ENCODE results near the gene KCTD16.
A peak's percentile ranks its signal among the peaks of the same experiment; 100 is the strongest.

KCTD16 gene

GRCh38 chr5:144135113-144135762 is 35.4 kb upstream of the KCTD16 start:
- no peak overlapping the region for H2BK5ac ChIP-seq (ENCODE audit: low read length)
- no peak overlapping the region for H3K4ac ChIP-seq (ENCODE audit: low read depth, low read length)
- H3K4me1 ChIP-seq (ENCODE audit: control insufficient read depth, low read depth, low read length), result no peaks in the 10 kb centered on the region
- no peak overlapping the region for H3K18ac ChIP-seq (ENCODE audit: low read length)
- no peak overlapping the region for H3K9ac ChIP-seq (ENCODE audit: low read length)
- no peaks in the 10 kb centered on the region for H3K79me2 ChIP-seq (ENCODE audit: control insufficient read depth, insufficient read depth, low read length)
- no peaks in the 10 kb centered on the region for H3K36me3 ChIP-seq (ENCODE audit: control insufficient read depth, insufficient read depth, low read length)
- no peak overlapping the region for H3K27ac ChIP-seq (ENCODE audit: low read depth, low read length)
- no CpG with 5 or more reads among the region's 3 CpGs for WGBS (ENCODE audit: extremely low coverage, insufficient coverage, low lambda C conversion rate)
- H4K8ac ChIP-seq (ENCODE audit: low read depth, low read length), result no peak overlapping the region
- no peak for DNase-seq
- H3K79me1 ChIP-seq (ENCODE audit: low read length), result no peaks in the 10 kb centered on the region
- no peak overlapping the region for H3K4me2 ChIP-seq (ENCODE audit: low read length)
- no peak overlapping the region for H3K4me3 ChIP-seq (ENCODE audit: low read length)
- H3K23ac ChIP-seq (ENCODE audit: low read length), result no peak overlapping the region
- H2AK5ac ChIP-seq (ENCODE audit: low read length), result no peak overlapping the region
- no peak overlapping the region for H3K56ac ChIP-seq (ENCODE audit: low read length)
- H2BK120ac ChIP-seq (ENCODE audit: low read depth, low read length), result no peak overlapping the region
- no peak overlapping the region for H2BK15ac ChIP-seq (replicated peaks; ENCODE audit: low read depth)
- H4K5ac ChIP-seq (ENCODE audit: low read length), result no peak overlapping the region
- no peaks in the 10 kb centered on the region for H3K27me3 ChIP-seq (ENCODE audit: insufficient read depth, low read length, poor library complexity)

GRCh38 chr5:144139586-144139985 is 31.1 kb upstream of the KCTD16 start:
- H4K5ac ChIP-seq (ENCODE audit: low read length), result no peak overlapping the region
- WGBS (ENCODE audit: extremely low coverage, insufficient coverage, low lambda C conversion rate), result no CpG with 5 or more reads among the region's 5 CpGs

GRCh38 chr5:144141585-144141984 is 29.1 kb upstream of the KCTD16 start:
- Histone ChIP-seq H2BK5ac (ENCODE audit: low read length) (no peak overlapping the region), H3K4me3 (ENCODE audit: low read length) (no peak overlapping the region), H3K27ac (ENCODE audit: low read depth, low read length) (no peak overlapping the region), H3K23ac (ENCODE audit: low read length) (no peak overlapping the region), H3K4ac (ENCODE audit: low read depth, low read length) (no peak overlapping the region), H3K79me1 (ENCODE audit: low read length) (no peaks in the 10 kb centered on the region), H3K4me2 (ENCODE audit: low read length) (no peak overlapping the region), H4K5ac (ENCODE audit: low read length) (no peak overlapping the region), H2AK5ac (ENCODE audit: low read length) (no peak overlapping the region), H2BK15ac (replicated peaks; ENCODE audit: low read depth) (no peak overlapping the region), H3K18ac (ENCODE audit: low read length) (peak overlapping the region; percentile 30), H3K4me1 (ENCODE audit: control insufficient read depth, low read depth, low read length) (no peaks in the 10 kb centered on the region), H4K8ac (ENCODE audit: low read depth, low read length) (no peak overlapping the region), H2BK120ac (ENCODE audit: low read depth, low read length) (no peak overlapping the region), H3K79me2 (ENCODE audit: control insufficient read depth, insufficient read depth, low read length) (no peaks in the 10 kb centered on the region), H3K36me3 (ENCODE audit: control insufficient read depth, insufficient read depth, low read length) (no peaks in the 10 kb centered on the region), H3K56ac (ENCODE audit: low read length) (peak overlapping the region; percentile 32), H3K27me3 (ENCODE audit: insufficient read depth, low read length, poor library complexity) (no peaks in the 10 kb centered on the region), H3K9ac (ENCODE audit: low read length) (no peak overlapping the region)
- peak; percentile 27 for DNase-seq
- no CpG with 5 or more reads among the region's 2 CpGs for WGBS (ENCODE audit: extremely low coverage, insufficient coverage, low lambda C conversion rate)

More at GRCh38 chr5:144139586-144139985, 31.1 kb upstream of the KCTD16 start:
- Histone ChIP-seq H2AK5ac (ENCODE audit: low read length) (no peak overlapping the region), H3K56ac (ENCODE audit: low read length) (no peak overlapping the region), H3K79me2 (ENCODE audit: control insufficient read depth, insufficient read depth, low read length) (no peaks in the 10 kb centered on the region), H3K4me2 (ENCODE audit: low read length) (no peak overlapping the region), H3K9ac (ENCODE audit: low read length) (no peak overlapping the region), H3K79me1 (ENCODE audit: low read length) (no peaks in the 10 kb centered on the region), H3K27ac (ENCODE audit: low read depth, low read length) (no peak overlapping the region), H3K4me3 (ENCODE audit: low read length) (no peak overlapping the region), H3K4me1 (ENCODE audit: control insufficient read depth, low read depth, low read length) (no peaks in the 10 kb centered on the region), H3K23ac (ENCODE audit: low read length) (no peak overlapping the region), H3K18ac (ENCODE audit: low read length) (peak overlapping the region; percentile 5), H2BK120ac (ENCODE audit: low read depth, low read length) (no peak overlapping the region), H4K8ac (ENCODE audit: low read depth, low read length) (no peak overlapping the region), H2BK15ac (replicated peaks; ENCODE audit: low read depth) (no peak overlapping the region), H3K27me3 (ENCODE audit: insufficient read depth, low read length, poor library complexity) (no peaks in the 10 kb centered on the region), H2BK5ac (ENCODE audit: low read length) (no peak overlapping the region), H3K4ac (ENCODE audit: low read depth, low read length) (no peak overlapping the region), H3K36me3 (ENCODE audit: control insufficient read depth, insufficient read depth, low read length) (no peaks in the 10 kb centered on the region)
- no peak for DNase-seq

GRCh38 chr5:144142139-144142823 is 28.4 kb upstream of the KCTD16 start:
- H3K4me2 ChIP-seq (ENCODE audit: low read length), result no peak overlapping the region
- no peak overlapping the region for H2BK5ac ChIP-seq (ENCODE audit: low read length)
- WGBS (ENCODE audit: extremely low coverage, insufficient coverage, low lambda C conversion rate), result no CpG with 5 or more reads among the region's 2 CpGs
- H3K4me1 ChIP-seq (ENCODE audit: control insufficient read depth, low read depth, low read length), result no peaks in the 10 kb centered on the region
- H3K27me3 ChIP-seq (ENCODE audit: insufficient read depth, low read length, poor library complexity), result no peaks in the 10 kb centered on the region
- no peak overlapping the region for H2BK120ac ChIP-seq (ENCODE audit: low read depth, low read length)
- no peaks in the 10 kb centered on the region for H3K79me2 ChIP-seq (ENCODE audit: control insufficient read depth, insufficient read depth, low read length)
- peak overlapping the region; percentile 42 for H3K56ac ChIP-seq (ENCODE audit: low read length)
- no peaks in the 10 kb centered on the region for H3K79me1 ChIP-seq (ENCODE audit: low read length)
- no peak overlapping the region for H3K18ac ChIP-seq (ENCODE audit: low read length)
- no peak overlapping the region for H2BK15ac ChIP-seq (replicated peaks; ENCODE audit: low read depth)
- no peak overlapping the region for H2AK5ac ChIP-seq (ENCODE audit: low read length)
- H3K23ac ChIP-seq (ENCODE audit: low read length), result no peak overlapping the region
- H3K36me3 ChIP-seq (ENCODE audit: control insufficient read depth, insufficient read depth, low read length), result no peaks in the 10 kb centered on the region
- H3K27ac ChIP-seq (ENCODE audit: low read depth, low read length), result no peak overlapping the region
- H3K4ac ChIP-seq (ENCODE audit: low read depth, low read length), result no peak overlapping the region
- no peak overlapping the region for H3K4me3 ChIP-seq (ENCODE audit: low read length)
- H3K9ac ChIP-seq (ENCODE audit: low read length), result no peak overlapping the region
- no peak overlapping the region for H4K8ac ChIP-seq (ENCODE audit: low read depth, low read length)
- DNase-seq, result peak; percentile 73
- H4K5ac ChIP-seq (ENCODE audit: low read length), result no peak overlapping the region

GRCh38 chr5:144142824-144143162 is 27.9 kb upstream of the KCTD16 start:
- Histone ChIP-seq H4K8ac (ENCODE audit: low read depth, low read length) (no peak overlapping the region), H3K27ac (ENCODE audit: low read depth, low read length) (no peak overlapping the region), H2BK5ac (ENCODE audit: low read length) (no peak overlapping the region), H3K4ac (ENCODE audit: low read depth, low read length) (no peak overlapping the region), H3K23ac (ENCODE audit: low read length) (no peak overlapping the region), H3K4me2 (ENCODE audit: low read length) (no peak overlapping the region), H2AK5ac (ENCODE audit: low read length) (no peak overlapping the region), H3K9ac (ENCODE audit: low read length) (no peak overlapping the region), H3K4me3 (ENCODE audit: low read length) (no peak overlapping the region), H3K27me3 (ENCODE audit: insufficient read depth, low read length, poor library complexity) (no peaks in the 10 kb centered on the region), H3K79me2 (ENCODE audit: control insufficient read depth, insufficient read depth, low read length) (no peaks in the 10 kb centered on the region), H3K36me3 (ENCODE audit: control insufficient read depth, insufficient read depth, low read length) (no peaks in the 10 kb centered on the region), H2BK120ac (ENCODE audit: low read depth, low read length) (no peak overlapping the region), H3K56ac (ENCODE audit: low read length) (no peak overlapping the region), H2BK15ac (replicated peaks; ENCODE audit: low read depth) (no peak overlapping the region), H3K79me1 (ENCODE audit: low read length) (no peaks in the 10 kb centered on the region), H3K4me1 (ENCODE audit: control insufficient read depth, low read depth, low read length) (no peaks in the 10 kb centered on the region), H4K5ac (ENCODE audit: low read length) (no peak overlapping the region), H3K18ac (ENCODE audit: low read length) (no peak overlapping the region)
- WGBS (ENCODE audit: extremely low coverage, insufficient coverage, low lambda C conversion rate), result no CpG with 5 or more reads among the region's 1 CpG
- DNase-seq, result no peak

GRCh38 chr5:144143625-144144024 is 27.0 kb upstream of the KCTD16 start:
- Histone ChIP-seq H3K4me1 (ENCODE audit: control insufficient read depth, low read depth, low read length) (no peaks in the 10 kb centered on the region), H3K36me3 (ENCODE audit: control insufficient read depth, insufficient read depth, low read length) (no peaks in the 10 kb centered on the region), H4K5ac (ENCODE audit: low read length) (no peak overlapping the region), H3K56ac (ENCODE audit: low read length) (no peak overlapping the region), H2AK5ac (ENCODE audit: low read length) (no peak overlapping the region), H3K79me2 (ENCODE audit: control insufficient read depth, insufficient read depth, low read length) (no peaks in the 10 kb centered on the region), H3K23ac (ENCODE audit: low read length) (no peak overlapping the region), H3K4me3 (ENCODE audit: low read length) (no peak overlapping the region), H3K27me3 (ENCODE audit: insufficient read depth, low read length, poor library complexity) (no peaks in the 10 kb centered on the region), H3K79me1 (ENCODE audit: low read length) (no peaks in the 10 kb centered on the region), H3K4me2 (ENCODE audit: low read length) (no peak overlapping the region), H2BK120ac (ENCODE audit: low read depth, low read length) (no peak overlapping the region), H3K9ac (ENCODE audit: low read length) (no peak overlapping the region), H4K8ac (ENCODE audit: low read depth, low read length) (no peak overlapping the region), H3K18ac (ENCODE audit: low read length) (no peak overlapping the region), H3K27ac (ENCODE audit: low read depth, low read length) (no peak overlapping the region), H2BK5ac (ENCODE audit: low read length) (no peak overlapping the region), H2BK15ac (replicated peaks; ENCODE audit: low read depth) (no peak overlapping the region), H3K4ac (ENCODE audit: low read depth, low read length) (no peak overlapping the region)
- no CpG with 5 or more reads among the region's 1 CpG for WGBS (ENCODE audit: extremely low coverage, insufficient coverage, low lambda C conversion rate)
- DNase-seq, result no peak

Measured in mesendoderm (in vitro differentiated cells).